WTC11 (cell line): ENCODE results near the gene FAM135A. TPM values are rescaled to one million over a fixed set of nuclear protein-coding genes. Genes with fewer than 3 reads are reported as not detected.

Source experiments
- ATAC-seq: fragments of 200-7000 bp; cut with Tn5 transposase; 2 replicates; pipeline ENCODE4 v1.10.0; 2021; ENCODE audit warnings: mild to moderate bottlenecking, moderate library complexity
- CTCF ChIA-PET: fragments of 300-600 bp; sonication (Branson Sonifier 250); formaldehyde crosslinking; loops from one replicate; lab custom pipeline; 2021; ENCODE audit warnings: antibody characterized with exemption; lab: Charles Lee
- POLR2A ChIA-PET: fragments of 350-600 bp; sonication (Branson Sonifier 250); formaldehyde crosslinking; loops from one replicate; lab custom pipeline; 2021; ENCODE audit warnings: antibody characterized with exemption; lab: Charles Lee
- DNase-seq: peaks from one replicate; pipeline ENCODE4 v3.0.0; 2021; ENCODE audit warnings: low spot score
- H3K27ac Mint-ChIP-seq: 2 replicates; pipeline ENCODE4 v1.8.0; 2021; ENCODE audit warnings: mixed read lengths
- H3K27me3 Mint-ChIP-seq: 2 replicates; pipeline ENCODE4 v1.8.0; 2021; ENCODE audit warnings: low read depth, mild to moderate bottlenecking, moderate library complexity, mixed read lengths
- H3K36me3 Mint-ChIP-seq: 2 replicates; pipeline ENCODE4 v1.8.0; 2021; ENCODE audit warnings: mixed read lengths
- H3K4me1 Mint-ChIP-seq: 2 replicates; pipeline ENCODE4 v1.8.0; 2022; ENCODE audit warnings: mixed read lengths
- H3K4me3 Mint-ChIP-seq: 2 replicates; pipeline ENCODE4 v1.8.0; 2021; ENCODE audit warnings: mild to moderate bottlenecking, moderate library complexity, mixed read lengths
- H3K9me3 Mint-ChIP-seq: 2 replicates; pipeline ENCODE4 v1.8.0; 2021; ENCODE audit warnings: mixed read lengths
- ELF4 ChIP-seq: sonication (generic); formaldehyde crosslinking; IDR thresholded peaks from 2 replicates; pipeline ENCODE4 v1.8.1; 2022; ENCODE audit warnings: low read depth, mild to moderate bottlenecking, moderate library complexity, missing genetic modification reagents
- FOXP4 ChIP-seq: sonication (generic); formaldehyde crosslinking; IDR thresholded peaks from 2 replicates; pipeline ENCODE4 v1.8.0; 2022; ENCODE audit warnings: mild to moderate bottlenecking, missing genetic modification reagents
- GRHL2 ChIP-seq: fragments of 250-450 bp; sonication (Bioruptor Pico); IDR thresholded peaks from 2 replicates; pipeline ENCODE4 v1.8.0; 2022; ENCODE audit warnings: mild to moderate bottlenecking, moderate library complexity; ENCODE audit not compliant: insufficient replicate concordance, severe bottlenecking
- JUN ChIP-seq: sonication (generic); formaldehyde crosslinking; IDR thresholded peaks from 2 replicates; pipeline ENCODE4 v1.8.0; 2023; ENCODE audit warnings: mild to moderate bottlenecking, missing genetic modification reagents
- ZSCAN18 ChIP-seq: fragments of 250-450 bp; sonication (Bioruptor Pico); IDR thresholded peaks from 2 replicates; pipeline ENCODE4 v2.1.2; 2022; ENCODE audit warnings: mild to moderate bottlenecking, moderate library complexity
- total RNA-seq: library from RNA; stranded (reverse); gene quantifications from 3 replicates; pipeline ENCODE4 v1.2.3, GENCODE V29; 2021
- TF ChIP-seq, protein P1 (sequence below): fragments of 250-450 bp; sonication (Bioruptor Pico); IDR thresholded peaks from 2 replicates; pipeline ENCODE4 v1.9.0; 2021; ENCODE audit warnings: mild to moderate bottlenecking
- TF ChIP-seq, protein P2 (sequence below): sonication (generic); formaldehyde crosslinking; IDR thresholded peaks from 2 replicates; pipeline ENCODE4 v1.8.1; 2023; ENCODE audit warnings: mild to moderate bottlenecking, missing genetic modification reagents, borderline replicate concordance
- TF ChIP-seq, protein P3 (sequence below): sonication (generic); formaldehyde crosslinking; IDR thresholded peaks from 2 replicates; pipeline ENCODE4 v1.8.1; 2023; ENCODE audit warnings: mild to moderate bottlenecking, missing genetic modification reagents, moderate library complexity
- TF ChIP-seq, protein P4 (sequence below): sonication (generic); formaldehyde crosslinking; IDR thresholded peaks from 2 replicates; pipeline ENCODE4 v1.8.1; 2022; ENCODE audit warnings: low read depth, missing genetic modification reagents, borderline replicate concordance
- TF ChIP-seq, protein P5 (sequence below): sonication (generic); formaldehyde crosslinking; IDR thresholded peaks from 2 replicates; pipeline ENCODE4 v1.8.0; 2022; ENCODE audit warnings: missing genetic modification reagents
- TF ChIP-seq, protein P6 (sequence below): sonication (generic); formaldehyde crosslinking; conservative IDR thresholded peaks from 2 replicates; pipeline ENCODE4 v1.8.1; 2022; ENCODE audit warnings: mild to moderate bottlenecking, missing genetic modification reagents
- TF ChIP-seq, protein P7 (sequence below): sonication (generic); formaldehyde crosslinking; IDR thresholded peaks from 2 replicates; pipeline ENCODE4 v1.8.0; 2023; ENCODE audit warnings: missing genetic modification reagents

The FAM135A gene
- total RNA-seq, 1 experiment from 2014 or later, result 32.9 TPM

- Mint-ChIP-seq H3K36me3 (no peaks in the 10 kb centered on the region), H3K27me3 (no peaks in the 10 kb centered on the region), H3K9me3 (peaks cover 5% of the 10 kb centered on the region), H3K27ac (no peak overlapping the region), H3K4me3 (no peak overlapping the region), H3K4me1 (peaks cover 11% of the 10 kb centered on the region)
- ChIA-PET POLR2A (interaction anchor here (0.5 kb wide), 1 partner anchor 435 kb away, joined by 3 read pairs; no protein-coding TSS in a partner anchor), CTCF (interaction anchor here (1.5 to 1.9 kb wide), 2 partner anchors 22 to 81 kb away, joined by 4 to 6 read pairs; no protein-coding TSS in a partner anchor)
- DNase-seq (no peak), ATAC-seq (no peak)
- TF ChIP-seq, protein P1, sequence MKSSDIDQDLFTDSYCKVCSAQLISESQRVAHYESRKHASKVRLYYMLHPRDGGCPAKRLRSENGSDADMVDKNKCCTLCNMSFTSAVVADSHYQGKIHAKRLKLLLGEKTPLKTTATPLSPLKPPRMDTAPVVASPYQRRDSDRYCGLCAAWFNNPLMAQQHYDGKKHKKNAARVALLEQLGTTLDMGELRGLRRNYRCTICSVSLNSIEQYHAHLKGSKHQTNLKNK, result no peak
- TF ChIP-seq, protein P2, sequence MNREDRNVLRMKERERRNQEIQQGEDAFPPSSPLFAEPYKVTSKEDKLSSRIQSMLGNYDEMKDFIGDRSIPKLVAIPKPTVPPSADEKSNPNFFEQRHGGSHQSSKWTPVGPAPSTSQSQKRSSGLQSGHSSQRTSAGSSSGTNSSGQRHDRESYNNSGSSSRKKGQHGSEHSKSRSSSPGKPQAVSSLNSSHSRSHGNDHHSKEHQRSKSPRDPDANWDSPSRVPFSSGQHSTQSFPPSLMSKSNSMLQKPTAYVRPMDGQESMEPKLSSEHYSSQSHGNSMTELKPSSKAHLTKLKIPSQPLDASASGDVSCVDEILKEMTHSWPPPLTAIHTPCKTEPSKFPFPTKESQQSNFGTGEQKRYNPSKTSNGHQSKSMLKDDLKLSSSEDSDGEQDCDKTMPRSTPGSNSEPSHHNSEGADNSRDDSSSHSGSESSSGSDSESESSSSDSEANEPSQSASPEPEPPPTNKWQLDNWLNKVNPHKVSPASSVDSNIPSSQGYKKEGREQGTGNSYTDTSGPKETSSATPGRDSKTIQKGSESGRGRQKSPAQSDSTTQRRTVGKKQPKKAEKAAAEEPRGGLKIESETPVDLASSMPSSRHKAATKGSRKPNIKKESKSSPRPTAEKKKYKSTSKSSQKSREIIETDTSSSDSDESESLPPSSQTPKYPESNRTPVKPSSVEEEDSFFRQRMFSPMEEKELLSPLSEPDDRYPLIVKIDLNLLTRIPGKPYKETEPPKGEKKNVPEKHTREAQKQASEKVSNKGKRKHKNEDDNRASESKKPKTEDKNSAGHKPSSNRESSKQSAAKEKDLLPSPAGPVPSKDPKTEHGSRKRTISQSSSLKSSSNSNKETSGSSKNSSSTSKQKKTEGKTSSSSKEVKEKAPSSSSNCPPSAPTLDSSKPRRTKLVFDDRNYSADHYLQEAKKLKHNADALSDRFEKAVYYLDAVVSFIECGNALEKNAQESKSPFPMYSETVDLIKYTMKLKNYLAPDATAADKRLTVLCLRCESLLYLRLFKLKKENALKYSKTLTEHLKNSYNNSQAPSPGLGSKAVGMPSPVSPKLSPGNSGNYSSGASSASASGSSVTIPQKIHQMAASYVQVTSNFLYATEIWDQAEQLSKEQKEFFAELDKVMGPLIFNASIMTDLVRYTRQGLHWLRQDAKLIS (CRISPR knock-in tag), result no peak
- TF ChIP-seq ELF4, result no peak
- no peak for TF ChIP-seq ZSCAN18 (CRISPR knock-in tag)
- TF ChIP-seq JUN (CRISPR knock-in tag), result no peak
- TF ChIP-seq, protein P3, sequence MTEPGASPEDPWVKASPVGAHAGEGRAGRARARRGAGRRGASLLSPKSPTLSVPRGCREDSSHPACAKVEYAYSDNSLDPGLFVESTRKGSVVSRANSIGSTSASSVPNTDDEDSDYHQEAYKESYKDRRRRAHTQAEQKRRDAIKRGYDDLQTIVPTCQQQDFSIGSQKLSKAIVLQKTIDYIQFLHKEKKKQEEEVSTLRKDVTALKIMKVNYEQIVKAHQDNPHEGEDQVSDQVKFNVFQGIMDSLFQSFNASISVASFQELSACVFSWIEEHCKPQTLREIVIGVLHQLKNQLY (CRISPR knock-in tag), result no peak
- TF ChIP-seq, protein P4, sequence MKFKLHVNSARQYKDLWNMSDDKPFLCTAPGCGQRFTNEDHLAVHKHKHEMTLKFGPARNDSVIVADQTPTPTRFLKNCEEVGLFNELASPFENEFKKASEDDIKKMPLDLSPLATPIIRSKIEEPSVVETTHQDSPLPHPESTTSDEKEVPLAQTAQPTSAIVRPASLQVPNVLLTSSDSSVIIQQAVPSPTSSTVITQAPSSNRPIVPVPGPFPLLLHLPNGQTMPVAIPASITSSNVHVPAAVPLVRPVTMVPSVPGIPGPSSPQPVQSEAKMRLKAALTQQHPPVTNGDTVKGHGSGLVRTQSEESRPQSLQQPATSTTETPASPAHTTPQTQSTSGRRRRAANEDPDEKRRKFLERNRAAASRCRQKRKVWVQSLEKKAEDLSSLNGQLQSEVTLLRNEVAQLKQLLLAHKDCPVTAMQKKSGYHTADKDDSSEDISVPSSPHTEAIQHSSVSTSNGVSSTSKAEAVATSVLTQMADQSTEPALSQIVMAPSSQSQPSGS (CRISPR knock-in tag), result no peak
- TF ChIP-seq, protein P5, sequence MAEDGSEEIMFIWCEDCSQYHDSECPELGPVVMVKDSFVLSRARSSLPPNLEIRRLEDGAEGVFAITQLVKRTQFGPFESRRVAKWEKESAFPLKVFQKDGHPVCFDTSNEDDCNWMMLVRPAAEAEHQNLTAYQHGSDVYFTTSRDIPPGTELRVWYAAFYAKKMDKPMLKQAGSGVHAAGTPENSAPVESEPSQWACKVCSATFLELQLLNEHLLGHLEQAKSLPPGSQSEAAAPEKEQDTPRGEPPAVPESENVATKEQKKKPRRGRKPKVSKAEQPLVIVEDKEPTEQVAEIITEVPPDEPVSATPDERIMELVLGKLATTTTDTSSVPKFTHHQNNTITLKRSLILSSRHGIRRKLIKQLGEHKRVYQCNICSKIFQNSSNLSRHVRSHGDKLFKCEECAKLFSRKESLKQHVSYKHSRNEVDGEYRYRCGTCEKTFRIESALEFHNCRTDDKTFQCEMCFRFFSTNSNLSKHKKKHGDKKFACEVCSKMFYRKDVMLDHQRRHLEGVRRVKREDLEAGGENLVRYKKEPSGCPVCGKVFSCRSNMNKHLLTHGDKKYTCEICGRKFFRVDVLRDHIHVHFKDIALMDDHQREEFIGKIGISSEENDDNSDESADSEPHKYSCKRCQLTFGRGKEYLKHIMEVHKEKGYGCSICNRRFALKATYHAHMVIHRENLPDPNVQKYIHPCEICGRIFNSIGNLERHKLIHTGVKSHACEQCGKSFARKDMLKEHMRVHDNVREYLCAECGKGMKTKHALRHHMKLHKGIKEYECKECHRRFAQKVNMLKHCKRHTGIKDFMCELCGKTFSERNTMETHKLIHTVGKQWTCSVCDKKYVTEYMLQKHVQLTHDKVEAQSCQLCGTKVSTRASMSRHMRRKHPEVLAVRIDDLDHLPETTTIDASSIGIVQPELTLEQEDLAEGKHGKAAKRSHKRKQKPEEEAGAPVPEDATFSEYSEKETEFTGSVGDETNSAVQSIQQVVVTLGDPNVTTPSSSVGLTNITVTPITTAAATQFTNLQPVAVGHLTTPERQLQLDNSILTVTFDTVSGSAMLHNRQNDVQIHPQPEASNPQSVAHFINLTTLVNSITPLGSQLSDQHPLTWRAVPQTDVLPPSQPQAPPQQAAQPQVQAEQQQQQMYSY (CRISPR knock-in tag), result no peak
- no peak for TF ChIP-seq FOXP4 (CRISPR knock-in tag)
- TF ChIP-seq, protein P6, sequence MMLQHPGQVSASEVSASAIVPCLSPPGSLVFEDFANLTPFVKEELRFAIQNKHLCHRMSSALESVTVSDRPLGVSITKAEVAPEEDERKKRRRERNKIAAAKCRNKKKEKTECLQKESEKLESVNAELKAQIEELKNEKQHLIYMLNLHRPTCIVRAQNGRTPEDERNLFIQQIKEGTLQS (CRISPR knock-in tag), result no peak
- TF ChIP-seq, protein P7, sequence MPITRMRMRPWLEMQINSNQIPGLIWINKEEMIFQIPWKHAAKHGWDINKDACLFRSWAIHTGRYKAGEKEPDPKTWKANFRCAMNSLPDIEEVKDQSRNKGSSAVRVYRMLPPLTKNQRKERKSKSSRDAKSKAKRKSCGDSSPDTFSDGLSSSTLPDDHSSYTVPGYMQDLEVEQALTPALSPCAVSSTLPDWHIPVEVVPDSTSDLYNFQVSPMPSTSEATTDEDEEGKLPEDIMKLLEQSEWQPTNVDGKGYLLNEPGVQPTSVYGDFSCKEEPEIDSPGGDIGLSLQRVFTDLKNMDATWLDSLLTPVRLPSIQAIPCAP (CRISPR knock-in tag), result no peak
- TF ChIP-seq GRHL2 (CRISPR knock-in tag), result no peak
Observed at GRCh38 chr6:70391492-70391891, 21.8 kb upstream of the FAM135A start.
